ENCODE results near the gene TLCD3A.

GRCh38 chr17:683040-683439, 49.4 kb upstream of the TLCD3A start:
- no peak for TF ChIP-seq CTCF (conservative IDR thresholded peaks at IDR 0.05; ENCODE audit: low read length)
- TF ChIP-seq EZH2phosphoT487 (IDR thresholded peaks at IDR 0.05; ENCODE audit: borderline replicate concordance): no peak

Measured in Loucy (cell line).